ENCODE measurements around the gene COL4A2. TPM values are rescaled to one million over a fixed set of nuclear protein-coding genes. Genes with fewer than 3 reads are reported as not detected.

The COL4A2 gene
- total and polyA plus RNA-seq, 2 donors (not counting 1 experiment from before 2014, with no cell fraction given), result 0.17 TPM; not detected in 1

DNA sequence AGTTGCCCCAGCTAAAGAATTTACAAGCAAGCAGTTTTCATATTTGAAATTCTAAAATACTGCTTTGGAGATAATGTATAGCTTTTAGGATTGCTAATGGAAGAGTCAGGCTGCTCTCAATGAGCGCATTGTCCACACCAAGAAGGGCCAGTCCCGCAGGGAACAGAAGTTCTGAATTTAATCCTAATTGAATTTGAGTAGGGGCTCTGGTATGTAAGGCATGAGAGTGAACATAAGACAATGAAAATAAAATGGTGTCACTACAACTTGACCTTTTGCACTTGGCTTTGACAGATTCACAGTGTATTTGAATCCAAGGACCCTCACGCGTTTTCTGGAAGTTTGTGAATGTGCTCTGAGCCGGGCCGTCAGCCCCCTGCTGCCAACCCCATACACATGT lies 221.8 kb downstream of the COL4A2 start:
- H3K27ac Mint-ChIP-seq, result no peak overlapping the region

DNA sequence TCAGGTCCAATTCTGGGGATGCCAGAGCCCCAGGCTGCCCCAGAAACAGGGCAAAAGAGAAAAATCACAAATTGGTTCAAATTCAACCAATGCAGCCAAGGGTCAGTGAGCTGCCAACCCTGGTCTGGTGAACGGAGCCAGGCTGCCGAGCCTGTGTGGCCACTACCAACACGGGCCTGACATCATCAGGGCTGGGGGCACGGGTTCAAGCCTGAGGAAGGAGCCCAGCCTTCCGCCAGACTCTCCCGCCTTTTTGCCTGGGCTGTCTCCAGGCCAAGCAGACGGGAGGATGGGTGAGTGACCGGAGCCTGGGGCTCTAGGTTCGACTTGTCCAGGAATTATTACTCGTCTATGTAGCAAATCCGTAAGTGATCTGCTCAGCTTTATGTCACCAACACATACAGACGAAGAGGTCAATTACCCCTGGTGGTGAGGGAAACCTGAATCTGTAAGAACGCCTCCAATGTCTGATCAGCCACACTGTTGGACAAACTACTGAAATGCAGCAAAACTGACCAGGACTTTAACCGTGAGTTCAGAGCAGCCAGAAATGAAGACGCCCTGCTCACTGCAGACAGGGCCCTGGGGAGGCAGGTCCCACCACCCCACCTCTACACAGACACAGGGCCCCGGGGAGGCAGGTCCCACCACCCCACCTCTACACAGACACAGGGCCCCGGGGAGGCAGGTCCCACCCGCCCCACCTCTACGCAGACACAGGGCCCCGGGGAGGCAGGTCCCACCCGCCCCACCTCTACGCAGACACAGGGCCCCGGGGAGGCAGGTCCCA lies 222.6 kb downstream of the COL4A2 start:
- no peaks in the 10 kb centered on the region for H3K9me3 Mint-ChIP-seq (ENCODE audit: insufficient read depth)
- Histone ChIP-seq H3K27ac (ENCODE audit: low read length in 2 of 2) (no peak overlapping the region), H3K9me3 (ENCODE audit: control extremely low read depth in 1 of 3, control insufficient read depth in 2 of 3, insufficient read depth in 1 of 3, low read length in 2 of 3) (peaks cover 0 to 10% (median 0%) of the 10 kb centered on the region in 3 donors), H3K79me2 (ENCODE audit: control insufficient read depth, insufficient read depth, low read length) (no peaks in the 10 kb centered on the region), H3K4me2 (replicated peaks; ENCODE audit: low read depth, low read length, poor library complexity, severe bottlenecking) (no peak overlapping the region), H3K36me3 (replicated peaks in 1 of 2; ENCODE audit: control extremely low read depth in 1 of 2, control insufficient read depth in 1 of 2, extremely low read depth in 1 of 2, insufficient read depth in 2 of 2, low read length in 1 of 2) (no peaks in the 10 kb centered on the region), H2AFZ (ENCODE audit: insufficient read depth, low read depth, low read length, poor library complexity, severe bottlenecking) (no peak overlapping the region), H3K9ac (ENCODE audit: low read length) (no peak overlapping the region), H4K20me1 (ENCODE audit: control insufficient read depth, insufficient read depth, low read length, poor library complexity, severe bottlenecking) (no peaks in the 10 kb centered on the region), H3K27me3 (replicated peaks in 1 of 4; ENCODE audit: control extremely low read depth in 1 of 4, control insufficient read depth in 3 of 4, insufficient read depth in 4 of 4, low read length in 3 of 4) (peaks cover 0 to 4% (median 0%) of the 10 kb centered on the region in 4 experiments), H3K4me3 (ENCODE audit: control extremely low read depth in 1 of 5, extremely low read depth in 1 of 5, insufficient read depth in 1 of 5, low read depth in 2 of 5, low read length in 4 of 5) (no peak overlapping the region), H3K4me1 (ENCODE audit: control insufficient read depth in 2 of 2, insufficient read depth in 2 of 2, low read length in 2 of 2) (peaks cover 15 to 16% of the 10 kb centered on the region in 2 donors)
- intact Hi-C loops (cut with micrococcal nuclease), result loop anchor here (5.0 kb wide), 1 partner anchor 57 kb away; no protein-coding TSS in a partner anchor
- no peak for TF ChIP-seq EZH2 (IDR thresholded peaks at IDR 0.05; ENCODE audit: borderline replicate concordance, insufficient read depth, low read depth, low read length, poor library complexity, severe bottlenecking)
- TF ChIP-seq, protein P1, sequence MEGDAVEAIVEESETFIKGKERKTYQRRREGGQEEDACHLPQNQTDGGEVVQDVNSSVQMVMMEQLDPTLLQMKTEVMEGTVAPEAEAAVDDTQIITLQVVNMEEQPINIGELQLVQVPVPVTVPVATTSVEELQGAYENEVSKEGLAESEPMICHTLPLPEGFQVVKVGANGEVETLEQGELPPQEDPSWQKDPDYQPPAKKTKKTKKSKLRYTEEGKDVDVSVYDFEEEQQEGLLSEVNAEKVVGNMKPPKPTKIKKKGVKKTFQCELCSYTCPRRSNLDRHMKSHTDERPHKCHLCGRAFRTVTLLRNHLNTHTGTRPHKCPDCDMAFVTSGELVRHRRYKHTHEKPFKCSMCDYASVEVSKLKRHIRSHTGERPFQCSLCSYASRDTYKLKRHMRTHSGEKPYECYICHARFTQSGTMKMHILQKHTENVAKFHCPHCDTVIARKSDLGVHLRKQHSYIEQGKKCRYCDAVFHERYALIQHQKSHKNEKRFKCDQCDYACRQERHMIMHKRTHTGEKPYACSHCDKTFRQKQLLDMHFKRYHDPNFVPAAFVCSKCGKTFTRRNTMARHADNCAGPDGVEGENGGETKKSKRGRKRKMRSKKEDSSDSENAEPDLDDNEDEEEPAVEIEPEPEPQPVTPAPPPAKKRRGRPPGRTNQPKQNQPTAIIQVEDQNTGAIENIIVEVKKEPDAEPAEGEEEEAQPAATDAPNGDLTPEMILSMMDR (IDR thresholded peaks at IDR 0.05), result no peak
- WGBS (ENCODE audit: insufficient coverage), result 89% methylated on average over 13 of the region's 23 CpGs
- peaks cover 24% of the 10 kb centered on the region for H3K4me1 Mint-ChIP-seq
- CTCF ChIA-PET, result no interaction called here
- DNase-seq, result no peak
- H3K27ac Mint-ChIP-seq, result no peak overlapping the region
- POLR2A ChIA-PET, result no interaction called here
- H3K27me3 Mint-ChIP-seq, result no peaks in the 10 kb centered on the region
- ATAC-seq (ENCODE audit: low read depth), result no peak
- no peak overlapping the region for H3K4me3 Mint-ChIP-seq

More for the DNA sequence above, 221.8 kb downstream of the COL4A2 start:
- H3K4me3 ChIP-seq (ENCODE audit: control extremely low read depth in 1 of 5, extremely low read depth in 1 of 5, insufficient read depth in 1 of 5, low read depth in 2 of 5, low read length in 4 of 5), result no peak overlapping the region
- H3K27me3 ChIP-seq (replicated peaks in 1 of 4; ENCODE audit: control extremely low read depth in 1 of 4, control insufficient read depth in 3 of 4, insufficient read depth in 4 of 4, low read length in 3 of 4), result peaks cover 0 to 5% (median 0%) of the 10 kb centered on the region in 4 experiments
- TF ChIP-seq, protein P1 (IDR thresholded peaks at IDR 0.05), result no peak
- no peak for TF ChIP-seq EZH2 (IDR thresholded peaks at IDR 0.05; ENCODE audit: borderline replicate concordance, insufficient read depth, low read depth, low read length, poor library complexity, severe bottlenecking)
- H3K4me1 ChIP-seq (ENCODE audit: control insufficient read depth in 2 of 2, insufficient read depth in 2 of 2, low read length in 2 of 2), result peaks cover 21 to 22% of the 10 kb centered on the region in 2 donors
- CTCF ChIA-PET, result no interaction called here
- Mint-ChIP-seq H3K4me1 (peaks cover 31% of the 10 kb centered on the region), H3K27me3 (no peaks in the 10 kb centered on the region), H3K9me3 (ENCODE audit: insufficient read depth) (no peaks in the 10 kb centered on the region), H3K4me3 (no peak overlapping the region)
- H3K4me2 ChIP-seq (replicated peaks; ENCODE audit: low read depth, low read length, poor library complexity, severe bottlenecking), result no peak overlapping the region
- no peak overlapping the region for H3K9ac ChIP-seq (ENCODE audit: low read length)
- POLR2A ChIA-PET, result no interaction called here
- H3K9me3 ChIP-seq (ENCODE audit: control extremely low read depth in 1 of 3, control insufficient read depth in 2 of 3, insufficient read depth in 1 of 3, low read length in 2 of 3), result peaks cover 0 to 10% (median 0%) of the 10 kb centered on the region in 3 donors
- no peak for DNase-seq
- H4K20me1 ChIP-seq (ENCODE audit: control insufficient read depth, insufficient read depth, low read length, poor library complexity, severe bottlenecking), result no peaks in the 10 kb centered on the region
- H3K36me3 ChIP-seq (replicated peaks in 1 of 2; ENCODE audit: control extremely low read depth in 1 of 2, control insufficient read depth in 1 of 2, extremely low read depth in 1 of 2, insufficient read depth in 2 of 2, low read length in 1 of 2), result no peaks in the 10 kb centered on the region
- no peaks in the 10 kb centered on the region for H3K79me2 ChIP-seq (ENCODE audit: control insufficient read depth, insufficient read depth, low read length)
- no peak overlapping the region for H2AFZ ChIP-seq (ENCODE audit: insufficient read depth, low read depth, low read length, poor library complexity, severe bottlenecking)
- ATAC-seq (ENCODE audit: low read depth), result no peak
- no peak overlapping the region for H3K27ac ChIP-seq (ENCODE audit: low read length in 2 of 2)
- 98% methylated on average over 6 of the region's 6 CpGs for WGBS (ENCODE audit: insufficient coverage)
- intact Hi-C loops (cut with micrococcal nuclease), result loop anchor here (5.0 kb wide), 1 partner anchor 57 kb away; no protein-coding TSS in a partner anchor

Measured in B cell (primary cell).